Heart left ventricle (tissue), 13 donors: ENCODE results near the gene FAM234A.

Experiments used
- POLR2A ChIP-seq, 2 donors: fragments of 450-650 bp; IDR thresholded peaks; one replicate each; pipeline ENCODE4 v1.6.1; 2017; ENCODE audit warnings: antibody characterized with exemption in 2 of 2, mild to moderate bottlenecking in 2 of 2, moderate library complexity in 2 of 2
- TF ChIP-seq, protein P1 (sequence below), 12 donors: fragments of 200-600 bp; sonication (generic) in 4 of 12; IDR thresholded peaks; one replicate each; pipeline versions ENCODE4 v1.5.0 to v1.8.0; 2018 to 2022; ENCODE audit warnings: antibody characterized with exemption in 12 of 12, mild to moderate bottlenecking in 5 of 12
- donor health status: ischemic (EF 13 %, LVEDD 7.1; RV severe dilation, severe dysfunction).
- donor health status: DM: no; HTN: yes; CAD: no.
- donor health status: DM: no; HTN: no; CAD: no.
- donor health status: ischemic (EF 25% LVEDD 6.9; RV normal size, moderate dysfunction).
- donor health status: ischemic (EF 25% LVEDD 5.7; RV mildly dilated, moderate dysfunction).
- donor health status: ischemic (EF 35%, LVEDD 5.7; RV mildly dilated, moderate dysfunction).
- donor health status: nonischemic (EF 11% LVEDD 7.7; RV severe dilation, severe dysfunction).
- donor health status: DM: yes; HTN: yes; CAD: no.
- donor health status: PGD.
- donor health status: ischemic (EF 29% LVEDD 5.4; RV normal size, mild dysfunction).
- donor health status: nonischemic (EF 23%, LVEDD 6.1; RV moderate dilation, normal function).

DNA sequence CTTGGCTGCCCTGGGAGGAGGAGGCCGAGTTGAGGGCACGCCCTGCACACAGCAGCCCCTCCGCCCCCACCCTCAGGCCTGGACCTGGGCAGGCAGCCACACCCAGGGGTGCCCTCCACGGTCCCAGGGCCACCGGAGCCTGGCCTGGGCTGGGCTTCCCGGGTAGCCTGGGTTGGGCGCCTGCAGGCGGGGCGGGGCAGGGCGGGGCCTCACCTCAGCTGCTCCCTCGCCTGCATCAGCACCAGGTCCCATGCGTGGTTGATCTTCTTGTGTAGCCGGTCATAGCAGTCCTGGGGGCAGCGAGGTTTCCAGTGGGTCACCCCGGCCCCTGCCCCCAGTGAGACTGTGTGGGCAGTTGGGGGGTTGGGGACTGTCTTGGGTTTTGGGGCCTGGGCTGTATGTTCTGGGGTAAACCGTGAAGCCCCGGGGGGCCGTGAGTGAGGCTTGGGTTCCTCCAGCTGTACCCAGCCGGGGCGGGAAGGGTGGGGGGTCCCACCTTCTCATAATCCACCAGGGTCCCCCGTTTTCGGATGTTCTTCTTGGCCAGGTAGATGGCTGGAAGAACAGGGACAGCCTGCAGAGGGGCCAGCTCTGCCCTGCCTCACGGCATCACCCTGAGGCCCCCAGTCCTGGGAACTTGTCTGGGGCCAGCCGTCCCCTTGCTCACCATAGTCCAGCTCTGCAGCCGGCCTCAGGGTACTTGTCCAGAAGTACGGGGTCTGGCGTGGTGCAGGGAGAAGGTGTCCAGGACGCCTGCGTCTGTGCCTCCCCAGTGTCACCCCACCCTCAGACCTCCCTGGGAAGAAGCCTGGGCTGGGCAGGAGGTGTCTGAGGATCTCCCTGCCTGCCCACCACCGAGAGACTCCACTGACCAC lies 39.2 kb downstream of the FAM234A start:
- TF ChIP-seq, protein P1, sequence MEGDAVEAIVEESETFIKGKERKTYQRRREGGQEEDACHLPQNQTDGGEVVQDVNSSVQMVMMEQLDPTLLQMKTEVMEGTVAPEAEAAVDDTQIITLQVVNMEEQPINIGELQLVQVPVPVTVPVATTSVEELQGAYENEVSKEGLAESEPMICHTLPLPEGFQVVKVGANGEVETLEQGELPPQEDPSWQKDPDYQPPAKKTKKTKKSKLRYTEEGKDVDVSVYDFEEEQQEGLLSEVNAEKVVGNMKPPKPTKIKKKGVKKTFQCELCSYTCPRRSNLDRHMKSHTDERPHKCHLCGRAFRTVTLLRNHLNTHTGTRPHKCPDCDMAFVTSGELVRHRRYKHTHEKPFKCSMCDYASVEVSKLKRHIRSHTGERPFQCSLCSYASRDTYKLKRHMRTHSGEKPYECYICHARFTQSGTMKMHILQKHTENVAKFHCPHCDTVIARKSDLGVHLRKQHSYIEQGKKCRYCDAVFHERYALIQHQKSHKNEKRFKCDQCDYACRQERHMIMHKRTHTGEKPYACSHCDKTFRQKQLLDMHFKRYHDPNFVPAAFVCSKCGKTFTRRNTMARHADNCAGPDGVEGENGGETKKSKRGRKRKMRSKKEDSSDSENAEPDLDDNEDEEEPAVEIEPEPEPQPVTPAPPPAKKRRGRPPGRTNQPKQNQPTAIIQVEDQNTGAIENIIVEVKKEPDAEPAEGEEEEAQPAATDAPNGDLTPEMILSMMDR (IDR thresholded peaks at IDR 0.05), result no peak
- TF ChIP-seq POLR2A (IDR thresholded peaks at IDR 0.05), result no peak
